Heart right ventricle (tissue), 16 donors: ENCODE results near the gene ERAS. TPM values are rescaled to one million over a fixed set of nuclear protein-coding genes. Genes with fewer than 3 reads are reported as not detected.

Experiments used
- ATAC-seq, 8 donors: fragments of 200-7000 bp; cut with Tn5 transposase; one replicate each; pipeline ENCODE4 v1.9.1; 2020; ENCODE audit warnings: mild to moderate bottlenecking in 8 of 8, moderate library complexity in 8 of 8, moderate number of reproducible peaks in 1 of 8
- DNase-seq, 2 donors: peaks; one replicate each; pipeline ENCODE4 v3.0.0-alpha.2; 2020
- H3K27ac ChIP-seq, 10 donors: fragments of 200-600 bp; sonication (generic) in 2 of 10; one replicate each; pipeline versions ENCODE4 v1.5.0 to v1.8.0; 2020 to 2022; ENCODE audit warnings: mild to moderate bottlenecking in 3 of 10
- H3K27me3 ChIP-seq, 7 donors: fragments of 200-600 bp; one replicate each; pipeline ENCODE4 v1.8.0; 2021 to 2022; ENCODE audit warnings: mild to moderate bottlenecking in 2 of 7
- H3K36me3 ChIP-seq, 9 donors: fragments of 200-600 bp; sonication (generic) in 1 of 9; one replicate each; pipeline versions ENCODE4 v1.5.0 to v1.8.0; 2020 to 2022; ENCODE audit warnings: mild to moderate bottlenecking in 2 of 9
- H3K4me1 ChIP-seq, 9 donors: fragments of 200-600 bp; sonication (generic) in 1 of 9; one replicate each; pipeline versions ENCODE4 v1.5.0 to v1.8.0; 2020 to 2022; ENCODE audit warnings: mild to moderate bottlenecking in 4 of 9
- H3K4me3 ChIP-seq, 10 donors: fragments of 200-600 bp; sonication (generic) in 2 of 10; one replicate each; pipeline versions ENCODE4 v1.5.0 to v1.8.0; 2020 to 2022; ENCODE audit warnings: mild to moderate bottlenecking in 7 of 10, moderate library complexity in 2 of 10
- H3K9me3 ChIP-seq, 11 donors: fragments of 200-600 bp in 10 of 11; sonication (generic) in 2 of 11; one replicate each; pipeline versions ENCODE4 v1.5.0 to v1.8.0; 2013 to 2022; ENCODE audit warnings: mild to moderate bottlenecking in 2 of 11, control low read depth in 1 of 11, moderate library complexity in 1 of 11
- CTCF ChIP-seq, 9 donors: fragments of 200-600 bp; sonication (generic) in 2 of 9; IDR thresholded peaks; one replicate each; pipeline versions ENCODE4 v1.5.0 to v1.8.0; 2021 to 2022; ENCODE audit warnings: antibody characterized with exemption in 9 of 9, mild to moderate bottlenecking in 5 of 9, moderate library complexity in 1 of 9
- WGBS, 2 donors: extraction: QIAGEN DNeasy Blood & Tissue Kit; methylation state at CpG; one replicate each; pipeline ENCODE4 v1.1.7; 2013; ENCODE audit warnings: inconsistent platforms in 1 of 2; 5-methylcytosine and 5-hydroxymethylcytosine counted together
- intact Hi-C, 10 donors: fragments of 100-400 bp; cut with DNase I; formaldehyde crosslinking; loops; one replicate each; pipeline versions ENCODE4 v1.11.1 to v1.14.2; 2022
- polyA plus RNA-seq, 2 donors: library from polyadenylated mRNA; stranded (reverse); fragments of 200-250 nt; gene quantifications; one replicate each; pipeline ENCODE4 v1.2.3, GENCODE V29; 2013
- total RNA-seq, 10 donors: library from RNA; stranded (reverse); fragmentation: NEBNext Ultra II Directional in 3 of 10; extraction: Animal tissue kit (Norgen Biotek cat#: 25700) in 3 of 10; gene quantifications; one replicate each; pipeline versions ENCODE4 v1.2.1 to v1.2.4, GENCODE V29; 2021 to 2023
- donor health status: Arrhythmogenic right ventricular cardiomyopathy.
- donor health status: ischemic (EF 13 %, LVEDD 7.1; RV severe dilation, severe dysfunction).
- donor health status: healthy with polysubstance abuse.
- donor health status: DM: no; HTN: yes; CAD: no.
- donor health status: DM: no; HTN: no; CAD: no.
- donor health status: ischemic (EF 25% LVEDD 6.9; RV normal size, moderate dysfunction).
- donor health status: ischemic (EF 25% LVEDD 5.7; RV mildly dilated, moderate dysfunction).
- donor health status: healthy.
- donor health status: DM: yes; HTN: yes; CAD: no.
- donor health status: Ischemic cardiomyopathy.
- donor health status: ischemic (EF 35%, LVEDD 5.7; RV mildly dilated, moderate dysfunction).
- donor health status: nonischemic (EF 11% LVEDD 7.7; RV severe dilation, severe dysfunction).
- donor health status: DM: yes; HTN: yes; CAD: no.
- donor health status: PGD.
- donor health status: ischemic (EF 29% LVEDD 5.4; RV normal size, mild dysfunction).
- donor health status: nonischemic (EF 23%, LVEDD 6.1; RV moderate dilation, normal function).

The ERAS gene
- total and polyA plus RNA-seq, 12 donors = 0.04 TPM; not detected in 11

DNA sequence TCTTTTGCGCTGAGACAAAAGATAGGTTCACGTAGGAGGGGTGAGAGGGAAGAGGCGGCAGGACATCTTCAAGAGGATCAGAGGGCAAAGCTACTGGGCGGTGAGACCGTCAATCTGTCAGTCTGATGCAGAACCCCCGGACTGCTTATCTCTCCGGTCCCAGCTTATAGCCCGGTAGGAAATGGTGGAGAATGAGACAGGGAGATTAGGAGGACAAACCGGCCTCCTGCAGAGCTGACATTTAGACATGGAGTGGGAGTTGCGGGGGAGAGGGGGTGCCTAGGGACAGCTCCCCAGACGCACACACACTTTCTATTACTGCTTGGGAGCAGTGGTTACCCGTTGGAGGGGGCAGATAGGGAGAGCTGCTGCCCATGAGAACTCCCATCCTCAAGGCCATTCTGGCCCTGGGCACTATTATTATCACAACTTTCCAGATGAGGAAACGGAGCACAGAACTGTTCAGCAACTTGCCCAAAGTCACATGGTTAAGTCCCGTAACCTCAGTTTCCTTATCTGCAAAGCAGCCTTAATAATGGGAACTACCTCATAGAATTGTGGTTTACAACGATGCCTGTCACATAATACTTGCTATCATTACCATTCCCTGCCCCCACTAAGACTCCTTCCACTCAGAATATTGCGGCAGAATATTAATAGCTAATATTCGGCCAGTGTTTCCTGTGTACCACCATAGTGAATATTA is 25.6 kb upstream of the ERAS start:
- H3K4me1 ChIP-seq = peaks cover 0 to 16% (median 0%) of the 10 kb centered on the region in 9 donors
- DNase-seq (no peak), ATAC-seq (no peak)
- intact Hi-C loops = loop anchor here in 4 of 10 donors (2.0 to 10.0 kb wide), 10 partner anchors 63 to 242 kb away; partner anchors contain the start of genes SUV39H1 (in 3 of the 4), PQBP1 (in 2 of the 4), TIMM17B (in 2 of the 4) and TFE3 (in 1 of the 4)
- H3K27me3 ChIP-seq = no peaks in the 10 kb centered on the region
- TF ChIP-seq CTCF (IDR thresholded peaks at IDR 0.05) = no peak
- 23 to 26% methylated on average over 16 to 17 of the region's 17 CpGs for WGBS, 2 donors
- peak overlapping the region; percentile 35 to 82 (median 64) for H3K4me3 ChIP-seq
- H3K27ac ChIP-seq = peak overlapping the region; percentile 84 to 96 (median 93)
- peaks cover 0 to 20% (median 0%) of the 10 kb centered on the region in 9 donors for H3K36me3 ChIP-seq
- H3K9me3 ChIP-seq = peaks cover 0 to 11% (median 0%) of the 10 kb centered on the region in 11 donors

DNA sequence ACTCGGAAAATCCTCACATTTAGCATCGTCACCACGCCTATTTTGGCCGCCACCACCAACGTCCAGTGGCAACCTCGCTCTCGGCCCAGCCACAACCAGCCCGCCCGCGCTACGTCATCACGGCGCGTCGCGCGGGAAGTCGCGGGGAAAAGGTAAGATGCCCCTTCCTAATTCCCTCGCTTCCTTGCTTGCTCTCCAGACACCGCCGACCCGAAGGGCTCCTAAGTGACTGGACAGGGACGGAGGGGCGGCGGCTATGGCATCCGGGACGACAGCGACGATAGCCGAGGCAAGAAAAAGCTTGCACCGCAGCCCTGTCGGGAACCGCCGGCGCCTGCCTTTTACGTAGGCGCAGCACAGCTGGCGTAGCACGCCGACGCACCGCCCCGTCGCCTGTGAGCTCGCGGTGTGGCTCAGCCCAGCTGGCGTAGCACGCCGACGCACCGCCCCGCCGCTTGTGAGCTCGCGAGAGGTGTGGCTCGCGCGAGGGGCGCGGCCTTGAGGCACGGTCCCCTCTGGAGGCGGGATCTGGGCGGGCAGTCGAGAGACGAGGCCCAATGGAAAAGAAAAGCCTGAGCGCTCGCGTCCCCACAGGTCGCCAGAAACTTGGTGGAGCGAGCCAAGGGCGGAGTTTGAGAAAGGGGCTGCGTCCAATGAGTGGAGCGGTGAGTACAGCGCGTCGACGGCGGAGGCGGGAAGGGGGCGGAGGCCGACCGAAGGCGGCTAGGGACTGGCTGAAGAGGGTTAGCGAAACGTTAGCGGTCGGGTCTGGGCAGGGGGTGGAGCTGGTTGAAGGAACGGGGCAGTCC is 24.8 kb upstream of the ERAS start, which contains the start of gene HDAC6:
TSS of gene HDAC6 (plus strand) at position 788 of the 809 bp plus-strand sequence. CDS start 626 bp downstream, outside the sequence.
- peaks cover 0 to 22% (median 0%) of the 10 kb centered on the region in 9 donors for H3K36me3 ChIP-seq
- DNase-seq (peak; percentile 95 to 96), ATAC-seq (peak; percentile 94 to 98 (median 96))
- H3K27ac ChIP-seq = peak within 1 kb of the TSS; percentile 84 to 97 (median 94)
- intact Hi-C loops = loop anchor here in 4 of 10 donors (2.0 to 10.0 kb wide), 10 partner anchors 64 to 241 kb away; partner anchors contain the start of genes SUV39H1 (in 3 of the 4), PQBP1 (in 2 of the 4), TIMM17B (in 2 of the 4) and TFE3 (in 1 of the 4)
- no peaks in the 10 kb centered on the region for H3K27me3 ChIP-seq
- H3K9me3 ChIP-seq = peaks cover 0 to 11% (median 0%) of the 10 kb centered on the region in 11 donors
- 0% methylated on average over 72 to 88 of the region's 89 CpGs for WGBS, 2 donors
- H3K4me1 ChIP-seq = peaks cover 0 to 16% (median 0%) of the 10 kb centered on the region in 9 donors
- peak within 1 kb of the TSS; percentile 35 to 82 (median 65) for H3K4me3 ChIP-seq
- peak in 1 of 9 donors; percentile 5 for TF ChIP-seq CTCF (IDR thresholded peaks at IDR 0.05)

GRCh38 chrX:48802089-48802904 is 24.0 kb upstream of the ERAS start:
- H3K36me3 ChIP-seq = peaks cover 0 to 29% (median 0%) of the 10 kb centered on the region in 9 donors
- no peak for TF ChIP-seq CTCF (IDR thresholded peaks at IDR 0.05)
- H3K27me3 ChIP-seq = no peaks in the 10 kb centered on the region
- DNase-seq = peak; percentile 75 to 78
- H3K27ac ChIP-seq = peak overlapping the region; percentile 75 to 97 (median 93)
- peak; percentile 51 to 82 (median 64) for ATAC-seq
- H3K4me1 ChIP-seq = peaks cover 0 to 16% (median 0%) of the 10 kb centered on the region in 9 donors
- 4 to 5% methylated on average over 35 to 39 of the region's 40 CpGs for WGBS, 2 donors
- intact Hi-C loops = loop anchor here in 4 of 10 donors (5.0 to 10.0 kb wide), 8 partner anchors 65 to 127 kb away; partner anchors contain the start of genes SUV39H1 (in 3 of the 4), PQBP1 (in 2 of the 4) and TIMM17B (in 2 of the 4)
- H3K4me3 ChIP-seq = peak overlapping the region; percentile 25 to 74 (median 62)
- peaks cover 0 to 11% (median 0%) of the 10 kb centered on the region in 11 donors for H3K9me3 ChIP-seq
